CD8-positive, alpha-beta memory T cell (primary cell): ENCODE results near the gene PRKAR1B. TPM values are rescaled to one million over a fixed set of nuclear protein-coding genes. Genes with fewer than 3 reads are reported as not detected.

ENCODE experiments used
- CTCF ChIA-PET: fragments of 350-600 bp; sonication (Branson Sonifier 250); formaldehyde crosslinking; loops from one replicate; lab custom pipeline; 2021; ENCODE audit warnings: antibody characterized with exemption; lab: Charles Lee
- POLR2A ChIA-PET: fragments of 350-600 bp; sonication (Branson Sonifier 250); formaldehyde crosslinking; loops from one replicate; lab custom pipeline; 2021; ENCODE audit warnings: antibody characterized with exemption; lab: Charles Lee
- DNase-seq, 5 donors: peaks; one replicate each; pipeline versions ENCODE4 v3.0.0 to v3.0.0-alpha.2; 2020 to 2022; ENCODE audit warnings: mixed read lengths in 1 of 5
- H3K27ac ChIP-seq: one replicate; pipeline ENCODE4 v1.7.0; 2013; ENCODE audit warnings: low read depth, mild to moderate bottlenecking, low read length, moderate library complexity
- H3K27me3 ChIP-seq: 2 replicates; pipeline ENCODE4 v1.7.0; 2013; ENCODE audit warnings: low read length, mild to moderate bottlenecking; ENCODE audit not compliant: insufficient read depth, poor library complexity, severe bottlenecking
- H3K36me3 ChIP-seq: 2 replicates; pipeline ENCODE4 v1.7.0; 2013; ENCODE audit warnings: mild to moderate bottlenecking, low read length, moderate library complexity; ENCODE audit not compliant: insufficient read depth
- H3K4me1 ChIP-seq: 2 replicates; pipeline ENCODE4 v1.7.0; 2013; ENCODE audit warnings: mild to moderate bottlenecking, low read length, moderate library complexity; ENCODE audit not compliant: insufficient read depth
- H3K4me3 ChIP-seq: 2 replicates; pipeline ENCODE4 v1.7.0; 2013; ENCODE audit warnings: mild to moderate bottlenecking, low read length
- H3K9me3 ChIP-seq: 2 replicates; pipeline ENCODE4 v1.7.0; 2013; ENCODE audit warnings: mild to moderate bottlenecking, low read length
- H3K27ac Mint-ChIP-seq, 8 donors: one replicate each; pipeline ENCODE4 v1.8.0; 2020 to 2021; ENCODE audit warnings: mixed read lengths in 8 of 8, mild to moderate bottlenecking in 6 of 8, inconsistent platforms in 3 of 8, moderate library complexity in 3 of 8
- H3K27me3 Mint-ChIP-seq, 2 donors: one replicate each; pipeline ENCODE4 v1.8.0; 2020 to 2021; ENCODE audit warnings: mixed read lengths in 2 of 2, mild to moderate bottlenecking in 1 of 2, moderate library complexity in 1 of 2
- H3K36me3 Mint-ChIP-seq, 3 donors: one replicate each; pipeline ENCODE4 v1.8.0; 2020 to 2021; ENCODE audit warnings: mixed read lengths in 3 of 3, inconsistent platforms in 1 of 3, mild to moderate bottlenecking in 1 of 3
- H3K4me1 Mint-ChIP-seq, 3 donors: one replicate each; pipeline ENCODE4 v1.8.0; 2020 to 2021; ENCODE audit warnings: mixed read lengths in 3 of 3, inconsistent platforms in 1 of 3, mild to moderate bottlenecking in 1 of 3
- H3K4me3 Mint-ChIP-seq, 7 donors: one replicate each; pipeline ENCODE4 v1.8.0; 2020 to 2021; ENCODE audit warnings: mixed read lengths in 7 of 7, mild to moderate bottlenecking in 6 of 7, moderate library complexity in 4 of 7, inconsistent platforms in 2 of 7
- H3K9me3 Mint-ChIP-seq, 5 donors: one replicate each; pipeline ENCODE4 v1.8.0; 2020 to 2022; ENCODE audit warnings: mixed read lengths in 5 of 5, mild to moderate bottlenecking in 3 of 5, moderate library complexity in 2 of 5, inconsistent platforms in 1 of 5
- polyA plus RNA-seq: library from polyadenylated mRNA; unstranded; fragments of 300-500 nt; fragmentation: Illumina TruSeq; gene quantifications from one replicate; pipeline ENCODE4 v1.2.3, GENCODE V29; 2021
- total RNA-seq, 2 experiments: library from RNA; stranded (reverse); gene quantifications; one replicate each; pipeline ENCODE4 v1.2.3, GENCODE V29; 2021

PRKAR1B gene
- total and polyA plus RNA-seq, 3 experiments from 2014 or later: 8.1 to 32.4 (median 28.3) TPM

- peaks cover 0 to 4% (median 1%) of the 10 kb centered on the region in 3 donors for H3K4me1 Mint-ChIP-seq
- POLR2A ChIA-PET: no interaction called here
Observed at GRCh38 chr7:763762-764161, 36.7 kb upstream of the PRKAR1B start.

GRCh38 chr7:762885-763284, 35.8 kb upstream of the PRKAR1B start:
- no peak for DNase-seq
- Histone ChIP-seq H3K4me3 (no peak overlapping the region), H3K36me3 (peaks cover 15% of the 10 kb centered on the region), H3K27me3 (no peaks in the 10 kb centered on the region), H3K9me3 (no peaks in the 10 kb centered on the region), H3K4me1 (no peaks in the 10 kb centered on the region), H3K27ac (no peak overlapping the region)
- Mint-ChIP-seq H3K27ac (no peak overlapping the region), H3K4me1 (peaks cover 0 to 4% (median 1%) of the 10 kb centered on the region in 3 donors), H3K9me3 (peaks cover 0 to 1% (median 0%) of the 10 kb centered on the region in 5 donors), H3K27me3 (no peaks in the 10 kb centered on the region), H3K36me3 (peaks cover 3 to 77% (median 8%) of the 10 kb centered on the region in 3 donors), H3K4me3 (no peak overlapping the region)
- CTCF ChIA-PET: no interaction called here
- POLR2A ChIA-PET: no interaction called here

More at GRCh38 chr7:763762-764161, 36.7 kb upstream of the PRKAR1B start:
- Mint-ChIP-seq H3K27ac (no peak overlapping the region), H3K36me3 (peaks cover 3 to 78% (median 8%) of the 10 kb centered on the region in 3 donors), H3K4me3 (no peak overlapping the region), H3K27me3 (no peaks in the 10 kb centered on the region), H3K9me3 (peaks cover 0 to 1% (median 0%) of the 10 kb centered on the region in 5 donors)
- H3K4me1 ChIP-seq: no peaks in the 10 kb centered on the region
- H3K27ac ChIP-seq: no peak overlapping the region
- no peak overlapping the region for H3K4me3 ChIP-seq
- H3K9me3 ChIP-seq: no peaks in the 10 kb centered on the region
- no peaks in the 10 kb centered on the region for H3K27me3 ChIP-seq
- DNase-seq: no peak
- CTCF ChIA-PET: no interaction called here
- peaks cover 10% of the 10 kb centered on the region for H3K36me3 ChIP-seq

GRCh38 chr7:761631-762030, 34.5 kb upstream of the PRKAR1B start:
- Histone ChIP-seq H3K27ac (no peak overlapping the region), H3K4me3 (no peak overlapping the region), H3K36me3 (peaks cover 15% of the 10 kb centered on the region), H3K4me1 (no peaks in the 10 kb centered on the region), H3K27me3 (no peaks in the 10 kb centered on the region), H3K9me3 (no peaks in the 10 kb centered on the region)
- Mint-ChIP-seq H3K27ac (no peak overlapping the region), H3K9me3 (no peaks in the 10 kb centered on the region), H3K27me3 (no peaks in the 10 kb centered on the region), H3K36me3 (peaks cover 0 to 81% (median 6%) of the 10 kb centered on the region in 3 donors), H3K4me1 (no peaks in the 10 kb centered on the region), H3K4me3 (no peak overlapping the region)
- ChIA-PET CTCF (no interaction called here), POLR2A (no interaction called here)
- DNase-seq: no peak

GRCh38 chr7:761101-761500, 34.0 kb upstream of the PRKAR1B start:
- H3K4me3 Mint-ChIP-seq: no peak overlapping the region
- POLR2A ChIA-PET: no interaction called here

GRCh38 chr7:760006-760405, 32.9 kb upstream of the PRKAR1B start:
- Mint-ChIP-seq H3K27me3 (no peaks in the 10 kb centered on the region), H3K27ac (no peak overlapping the region), H3K4me1 (no peaks in the 10 kb centered on the region), H3K36me3 (peaks cover 0 to 82% (median 0%) of the 10 kb centered on the region in 3 donors), H3K9me3 (no peaks in the 10 kb centered on the region), H3K4me3 (no peak overlapping the region)
- peak in 1 of 5 donors; percentile 12 for DNase-seq
- H3K27me3 ChIP-seq: no peaks in the 10 kb centered on the region
- H3K4me3 ChIP-seq: no peak overlapping the region
- no peaks in the 10 kb centered on the region for H3K9me3 ChIP-seq
- CTCF ChIA-PET: no interaction called here
- H3K36me3 ChIP-seq: peaks cover 15% of the 10 kb centered on the region
- POLR2A ChIA-PET: no interaction called here
- no peaks in the 10 kb centered on the region for H3K4me1 ChIP-seq
- H3K27ac ChIP-seq: no peak overlapping the region

More at GRCh38 chr7:761101-761500, 34.0 kb upstream of the PRKAR1B start:
- peaks cover 15% of the 10 kb centered on the region for H3K36me3 ChIP-seq
- no peaks in the 10 kb centered on the region for H3K9me3 ChIP-seq
- CTCF ChIA-PET: no interaction called here
- no peak overlapping the region for H3K27ac Mint-ChIP-seq
- no peak for DNase-seq
- no peaks in the 10 kb centered on the region for H3K9me3 Mint-ChIP-seq
- no peak overlapping the region for H3K4me3 ChIP-seq
- H3K27me3 Mint-ChIP-seq: no peaks in the 10 kb centered on the region
- H3K4me1 ChIP-seq: no peaks in the 10 kb centered on the region
- H3K27me3 ChIP-seq: no peaks in the 10 kb centered on the region
- peaks cover 0 to 82% (median 3%) of the 10 kb centered on the region in 3 donors for H3K36me3 Mint-ChIP-seq
- no peak overlapping the region for H3K27ac ChIP-seq
- H3K4me1 Mint-ChIP-seq: no peaks in the 10 kb centered on the region

GRCh38 chr7:759569-759968, 32.5 kb upstream of the PRKAR1B start:
- POLR2A ChIA-PET: no interaction called here

GRCh38 chr7:757741-758163, 30.7 kb upstream of the PRKAR1B start:
- Mint-ChIP-seq H3K36me3 (peaks cover 0 to 80% (median 4%) of the 10 kb centered on the region in 3 donors), H3K4me3 (no peak overlapping the region), H3K4me1 (no peaks in the 10 kb centered on the region), H3K27me3 (no peaks in the 10 kb centered on the region), H3K9me3 (no peaks in the 10 kb centered on the region), H3K27ac (no peak overlapping the region)
- Histone ChIP-seq H3K36me3 (peaks cover 7% of the 10 kb centered on the region), H3K9me3 (no peaks in the 10 kb centered on the region), H3K4me1 (no peaks in the 10 kb centered on the region), H3K4me3 (no peak overlapping the region), H3K27ac (no peak overlapping the region), H3K27me3 (no peaks in the 10 kb centered on the region)
- peak in 1 of 5 donors; percentile 28 for DNase-seq
- POLR2A ChIA-PET: no interaction called here
- CTCF ChIA-PET: no interaction called here

More at GRCh38 chr7:759569-759968, 32.5 kb upstream of the PRKAR1B start:
- CTCF ChIA-PET: no interaction called here
- no peaks in the 10 kb centered on the region for H3K4me1 Mint-ChIP-seq
- no peak for DNase-seq
- no peaks in the 10 kb centered on the region for H3K9me3 Mint-ChIP-seq
- no peak overlapping the region for H3K4me3 ChIP-seq
- H3K36me3 Mint-ChIP-seq: peaks cover 0 to 84% (median 0%) of the 10 kb centered on the region in 3 donors
- no peaks in the 10 kb centered on the region for H3K9me3 ChIP-seq
- no peak overlapping the region for H3K27ac ChIP-seq
- H3K4me3 Mint-ChIP-seq: no peak overlapping the region
- peaks cover 15% of the 10 kb centered on the region for H3K36me3 ChIP-seq
- no peaks in the 10 kb centered on the region for H3K27me3 Mint-ChIP-seq
- H3K27me3 ChIP-seq: no peaks in the 10 kb centered on the region
- H3K27ac Mint-ChIP-seq: no peak overlapping the region
- H3K4me1 ChIP-seq: no peaks in the 10 kb centered on the region

- Histone ChIP-seq H3K36me3 (peaks cover 7% of the 10 kb centered on the region), H3K4me1 (no peaks in the 10 kb centered on the region), H3K27ac (no peak overlapping the region), H3K9me3 (no peaks in the 10 kb centered on the region), H3K4me3 (no peak overlapping the region), H3K27me3 (no peaks in the 10 kb centered on the region)
- H3K36me3 Mint-ChIP-seq: peaks cover 0 to 83% (median 7%) of the 10 kb centered on the region in 3 donors
- H3K4me3 Mint-ChIP-seq: no peak overlapping the region
- DNase-seq: peak in 1 of 5 donors; percentile 27
- CTCF ChIA-PET: no interaction called here
- no peaks in the 10 kb centered on the region for H3K4me1 Mint-ChIP-seq
- H3K27ac Mint-ChIP-seq: no peak overlapping the region
- POLR2A ChIA-PET: no interaction called here
- no peaks in the 10 kb centered on the region for H3K9me3 Mint-ChIP-seq
- no peaks in the 10 kb centered on the region for H3K27me3 Mint-ChIP-seq
Observed at GRCh38 chr7:756928-757560, 30.0 kb upstream of the PRKAR1B start.
